T-cell (primary cell): Measurements from ENCODE around the gene ARL15. TPM values are rescaled to one million over a fixed set of nuclear protein-coding genes. Genes with fewer than 3 reads are reported as not detected.

ENCODE experiments used
- ATAC-seq, 4 experiments: fragments of 200-7000 bp in 3 of 4; fragments of 150-1000 bp in 1 of 4; cut with Tn5 transposase; replicated peaks in 1 of 4; 1 replicate in 3 of 4; 2 replicates in 1 of 4; pipeline ENCODE4 v1.10.0; 2021; ENCODE audit warnings: moderate library complexity in 3 of 4, mild to moderate bottlenecking in 2 of 4, moderate number of reproducible peaks in 1 of 4
- CTCF ChIA-PET, 2 donors: fragments of 300-600 bp; sonication (Branson Sonifier 250); formaldehyde crosslinking; loops; one replicate each; lab custom pipeline; 2022; ENCODE audit warnings: antibody characterized with exemption in 2 of 2; lab: Charles Lee
- POLR2A ChIA-PET, 2 donors: fragments of 300-600 bp; sonication (Branson Sonifier 250); formaldehyde crosslinking; loops; one replicate each; lab custom pipeline; 2022; ENCODE audit warnings: antibody characterized with exemption in 2 of 2; lab: Charles Lee
- DNase-seq, 35 experiments: peaks; one replicate each; pipeline versions ENCODE4 v3.0.0 to v3.0.0-alpha.2; 2013 to 2023
- H3K27ac ChIP-seq: one replicate; pipeline ENCODE4 v1.5.1; 2013; ENCODE audit warnings: low read length
- H3K27me3 ChIP-seq, 2 experiments: replicated peaks in 1 of 2; 1 replicate in 1 of 2; 2 replicates in 1 of 2; pipeline versions ENCODE4 v1.6.1 to v1.7.0; 2013; ENCODE audit warnings: low read length in 1 of 2, mixed read lengths in 1 of 2; ENCODE audit not compliant: control insufficient read depth in 2 of 2, insufficient read depth in 2 of 2; ENCODE audit errors: extremely low read depth in 1 of 2
- H3K36me3 ChIP-seq, 2 donors: 1 replicate in 1 of 2; 2 replicates in 1 of 2; pipeline versions ENCODE4 v1.6.1 to v1.7.0; 2013; ENCODE audit warnings: low read length in 1 of 2; ENCODE audit not compliant: control insufficient read depth in 2 of 2, insufficient read depth in 1 of 2; ENCODE audit errors: extremely low read depth in 1 of 2
- H3K4me1 ChIP-seq, 2 experiments: 1 replicate in 1 of 2; 2 replicates in 1 of 2; pipeline versions ENCODE4 v1.6.1 to v1.7.0; 2013; ENCODE audit warnings: low read length in 2 of 2, mixed read lengths in 1 of 2; ENCODE audit not compliant: insufficient read depth in 2 of 2, control insufficient read depth in 1 of 2; ENCODE audit errors: extremely low read depth in 1 of 2
- H3K4me3 ChIP-seq, 2 donors: 1 replicate in 1 of 2; 2 replicates in 1 of 2; pipeline versions ENCODE4 v1.5.1 to v1.7.0; 2013; ENCODE audit warnings: mild to moderate bottlenecking in 2 of 2, low read length in 1 of 2, moderate library complexity in 1 of 2; ENCODE audit not compliant: control insufficient read depth in 1 of 2; ENCODE audit errors: extremely low read depth in 1 of 2
- H3K9me3 ChIP-seq: 2 replicates; pipeline ENCODE4 v1.7.0; 2013
- H3K27ac Mint-ChIP-seq, 2 donors: one replicate each; pipeline ENCODE4 v1.8.0; 2020 to 2021; ENCODE audit warnings: mild to moderate bottlenecking in 2 of 2, mixed read lengths in 2 of 2
- H3K27me3 Mint-ChIP-seq, 2 donors: one replicate each; pipeline ENCODE4 v1.8.0; 2021 to 2022; ENCODE audit warnings: mixed read lengths in 2 of 2
- H3K36me3 Mint-ChIP-seq: one replicate; pipeline ENCODE4 v1.8.0; 2021; ENCODE audit warnings: mixed read lengths
- H3K4me1 Mint-ChIP-seq, 3 donors: one replicate each; pipeline ENCODE4 v1.8.0; 2020 to 2022; ENCODE audit warnings: mixed read lengths in 3 of 3, mild to moderate bottlenecking in 1 of 3
- H3K4me3 Mint-ChIP-seq, 3 donors: one replicate each; pipeline ENCODE4 v1.8.0; 2020 to 2022; ENCODE audit warnings: mild to moderate bottlenecking in 3 of 3, mixed read lengths in 3 of 3, moderate library complexity in 3 of 3
- H3K9me3 Mint-ChIP-seq, 3 donors: one replicate each; pipeline ENCODE4 v1.8.0; 2020 to 2022; ENCODE audit warnings: mixed read lengths in 3 of 3
- WGBS: methylation state at CpG from one replicate; pipeline ENCODE4 v1.1.5; 2013; ENCODE audit warnings: missing lambda C conversion rate; ENCODE audit not compliant: insufficient coverage; 5-methylcytosine and 5-hydroxymethylcytosine counted together
- total RNA-seq, 35 experiments: library from RNA in 6 of 35; stranded (reverse) in 6 of 35; fragments of 120-200 nt in 1 of 35; gene quantifications; one replicate each; pipeline versions ENCODE4 v1.2.1 to v1.2.4 and lab custom pipeline; 2013 to 2026

Gene ARL15
- total RNA-seq, 5 donors from 2014 or later (not counting 1 experiment from before 2014, with no cell fraction given) = 10.7 to 21.6 (median 11.7) TPM

- DNase-seq (no peak), ATAC-seq (no peak)
- Histone ChIP-seq H3K27ac (no peak overlapping the region), H3K9me3 (no peaks in the 10 kb centered on the region), H3K4me1 (peaks cover 4 to 7% of the 10 kb centered on the region in 2 experiments), H3K36me3 (peaks cover 4 to 6% of the 10 kb centered on the region in 2 donors), H3K4me3 (no peak overlapping the region), H3K27me3 (no peaks in the 10 kb centered on the region)
- Mint-ChIP-seq H3K9me3 (no peaks in the 10 kb centered on the region), H3K4me1 (peaks cover 14 to 27% (median 17%) of the 10 kb centered on the region in 3 donors), H3K36me3 (peaks cover 43% of the 10 kb centered on the region), H3K27me3 (no peaks in the 10 kb centered on the region), H3K27ac (no peak overlapping the region), H3K4me3 (no peak overlapping the region)
- ChIA-PET POLR2A (no interaction called here), CTCF (interaction anchor here in 1 of 2 donors (1.0 kb wide), 1 partner anchor 22 kb away, joined by 3 read pairs; no protein-coding TSS in a partner anchor)
- no CpG with 5 or more reads among the region's 4 CpGs for WGBS
Measured at GRCh38 chr5:54275361-54275760, 35.0 kb downstream of the ARL15 start.

GRCh38 chr5:54274944-54275343 lies 35.4 kb downstream of the ARL15 start:
- 86% methylated on average over 1 of the region's 2 CpGs for WGBS
- ATAC-seq = no peak
- no peaks in the 10 kb centered on the region for H3K27me3 Mint-ChIP-seq
- CTCF ChIA-PET = interaction anchor here in 1 of 2 donors (1.0 kb wide), 1 partner anchor 22 kb away, joined by 3 read pairs; no protein-coding TSS in a partner anchor
- peaks cover 40% of the 10 kb centered on the region for H3K36me3 Mint-ChIP-seq
- peaks cover 4 to 7% of the 10 kb centered on the region in 2 experiments for H3K4me1 ChIP-seq
- H3K9me3 Mint-ChIP-seq = no peaks in the 10 kb centered on the region
- H3K27ac ChIP-seq = no peak overlapping the region
- H3K4me3 Mint-ChIP-seq = no peak overlapping the region
- no peak overlapping the region for H3K4me3 ChIP-seq
- POLR2A ChIA-PET = no interaction called here
- no peak overlapping the region for H3K27ac Mint-ChIP-seq
- no peaks in the 10 kb centered on the region for H3K27me3 ChIP-seq
- H3K9me3 ChIP-seq = no peaks in the 10 kb centered on the region
- DNase-seq = no peak
- peaks cover 14 to 25% (median 17%) of the 10 kb centered on the region in 3 donors for H3K4me1 Mint-ChIP-seq
- peaks cover 4% of the 10 kb centered on the region in 2 donors for H3K36me3 ChIP-seq

GRCh38 chr5:54273715-54274114 lies 36.7 kb downstream of the ARL15 start:
- H3K4me3 ChIP-seq = no peak overlapping the region
- ChIA-PET CTCF (no interaction called here), POLR2A (no interaction called here)
- Mint-ChIP-seq H3K4me1 (peaks cover 14 to 25% (median 17%) of the 10 kb centered on the region in 3 donors), H3K27me3 (no peaks in the 10 kb centered on the region), H3K27ac (no peak overlapping the region), H3K4me3 (no peak overlapping the region), H3K9me3 (peaks cover 0 to 5% (median 0%) of the 10 kb centered on the region in 3 donors), H3K36me3 (peaks cover 31% of the 10 kb centered on the region)
- no peak for ATAC-seq
- no peaks in the 10 kb centered on the region for H3K27me3 ChIP-seq
- H3K27ac ChIP-seq = no peak overlapping the region
- H3K36me3 ChIP-seq = no peaks in the 10 kb centered on the region
- peaks cover 4 to 7% of the 10 kb centered on the region in 2 experiments for H3K4me1 ChIP-seq
- WGBS = 89% methylated on average over 4 of the region's 6 CpGs
- DNase-seq = no peak
- no peaks in the 10 kb centered on the region for H3K9me3 ChIP-seq

DNA sequence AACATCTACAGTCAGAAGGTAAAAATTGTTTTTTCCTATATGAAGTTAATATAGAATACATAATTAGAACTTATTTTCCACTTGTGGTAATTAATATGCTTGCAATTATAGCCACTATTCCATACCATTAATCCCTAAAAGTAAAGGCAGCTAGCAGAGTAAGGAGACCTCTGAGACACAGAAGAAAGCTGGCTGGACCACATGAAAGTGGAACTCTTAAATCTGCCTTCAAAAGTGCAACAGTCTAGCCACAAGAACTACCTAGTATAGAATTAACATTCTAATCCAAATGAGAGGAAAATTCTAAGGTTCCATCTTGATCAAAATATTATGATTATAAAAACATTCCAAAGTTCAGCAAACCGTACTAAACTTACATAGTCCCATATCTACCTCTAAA lies 37.6 kb downstream of the ARL15 start:
- Mint-ChIP-seq H3K4me1 (peaks cover 14 to 23% (median 15%) of the 10 kb centered on the region in 3 donors), H3K4me3 (no peak overlapping the region), H3K27ac (no peak overlapping the region), H3K36me3 (peaks cover 26% of the 10 kb centered on the region), H3K9me3 (peaks cover 0 to 5% (median 0%) of the 10 kb centered on the region in 3 donors), H3K27me3 (no peaks in the 10 kb centered on the region)
- Histone ChIP-seq H3K36me3 (no peaks in the 10 kb centered on the region), H3K9me3 (no peaks in the 10 kb centered on the region), H3K4me1 (peaks cover 4 to 7% of the 10 kb centered on the region in 2 experiments), H3K27ac (no peak overlapping the region), H3K4me3 (no peak overlapping the region), H3K27me3 (no peaks in the 10 kb centered on the region)
- CTCF ChIA-PET = no interaction called here
- WGBS = no CpG with 5 or more reads among the region's 1 CpG
- no peak for DNase-seq
- POLR2A ChIA-PET = interaction anchor here in 1 of 2 donors (0.7 kb wide), 1 partner anchor 8 kb away, joined by 3 read pairs; no protein-coding TSS in a partner anchor
- no peak for ATAC-seq

- DNase-seq (no peak), ATAC-seq (no peak)
- H3K4me3 Mint-ChIP-seq = no peak overlapping the region
- no peak overlapping the region for H3K27ac Mint-ChIP-seq
- H3K4me1 Mint-ChIP-seq = peaks cover 8 to 21% (median 17%) of the 10 kb centered on the region in 3 donors
- no peak overlapping the region for H3K4me3 ChIP-seq
- no peak overlapping the region for H3K27ac ChIP-seq
- peaks cover 0 to 5% (median 0%) of the 10 kb centered on the region in 3 donors for H3K9me3 Mint-ChIP-seq
- no peaks in the 10 kb centered on the region for H3K27me3 ChIP-seq
- ChIA-PET POLR2A (no interaction called here), CTCF (no interaction called here)
- H3K4me1 ChIP-seq = peaks cover 4 to 7% of the 10 kb centered on the region in 2 experiments
- H3K36me3 Mint-ChIP-seq = peaks cover 18% of the 10 kb centered on the region
- 100% methylated on average over 2 of the region's 6 CpGs for WGBS
- H3K9me3 ChIP-seq = no peaks in the 10 kb centered on the region
- H3K27me3 Mint-ChIP-seq = no peaks in the 10 kb centered on the region
- H3K36me3 ChIP-seq = no peaks in the 10 kb centered on the region
Measured at GRCh38 chr5:54270326-54270725, 40.0 kb downstream of the ARL15 start.

GRCh38 chr5:54264574-54264973 lies 45.8 kb downstream of the ARL15 start:
- Histone ChIP-seq H3K4me1 (no peaks in the 10 kb centered on the region), H3K4me3 (no peak overlapping the region), H3K27me3 (no peaks in the 10 kb centered on the region), H3K9me3 (no peaks in the 10 kb centered on the region), H3K36me3 (no peaks in the 10 kb centered on the region), H3K27ac (no peak overlapping the region)
- peaks cover 9% of the 10 kb centered on the region for H3K36me3 Mint-ChIP-seq
- H3K27me3 Mint-ChIP-seq = no peaks in the 10 kb centered on the region
- DNase-seq = no peak
- peaks cover 0 to 5% (median 0%) of the 10 kb centered on the region in 3 donors for H3K9me3 Mint-ChIP-seq
- no peak overlapping the region for H3K4me3 Mint-ChIP-seq
- ChIA-PET CTCF (no interaction called here), POLR2A (interaction anchor here in 1 of 2 donors (0.6 kb wide), 1 partner anchor 337 kb away, joined by 4 read pairs; no protein-coding TSS in a partner anchor)
- H3K4me1 Mint-ChIP-seq = peaks cover 11 to 27% (median 20%) of the 10 kb centered on the region in 3 donors
- no peak for ATAC-seq
- no peak overlapping the region for H3K27ac Mint-ChIP-seq
